HL-60 (cell line): ENCODE measurements around the gene MAST2.

ENCODE experiments used
- DNase-seq, 2 experiments: peaks; one replicate each; pipeline ENCODE4 v3.0.0-alpha.2; 2010 to 2020; ENCODE audit warnings: low read depth in 1 of 2, low spot score in 1 of 2
- H3K27ac ChIP-seq: fragments of 250-450 bp; sonication (Bioruptor Pico); replicated peaks from 2 replicates; pipeline ENCODE4 v1.5.1; 2020; ENCODE audit warnings: mild to moderate bottlenecking, moderate library complexity
- H3K27me3 ChIP-seq: fragments of 250-450 bp; sonication (Bioruptor Pico); 2 replicates; pipeline ENCODE4 v1.5.1; 2021; ENCODE audit warnings: mild to moderate bottlenecking, moderate library complexity; ENCODE audit not compliant: insufficient read depth, poor library complexity, severe bottlenecking
- H3K4me3 ChIP-seq: replicated peaks from 2 replicates; pipeline ENCODE4 v1.5.1; 2011; ENCODE audit warnings: mild to moderate bottlenecking, control low read depth, low read length; ENCODE audit not compliant: insufficient read depth
- GABPA ChIP-seq: IDR thresholded peaks from 2 replicates; pipeline ENCODE4 v1.6.1; 2012; ENCODE audit warnings: low read depth
- POLR2AphosphoS5 ChIP-seq: IDR thresholded peaks from 2 replicates; pipeline ENCODE4 v1.6.1; 2012; ENCODE audit warnings: low read depth
- SPI1 ChIP-seq: IDR thresholded peaks from 2 replicates; pipeline ENCODE4 v1.6.1; 2012; ENCODE audit warnings: low read depth, mild to moderate bottlenecking, borderline replicate concordance
- TF ChIP-seq, protein P1 (sequence below): IDR thresholded peaks from 2 replicates; pipeline ENCODE4 v1.6.1; 2012; ENCODE audit warnings: low read depth; ENCODE audit not compliant: insufficient replicate concordance
- TF ChIP-seq, protein P2 (sequence below): IDR thresholded peaks from one replicate; pipeline ENCODE4 v1.5.1; 2011; ENCODE audit warnings: low read length, control low read depth, inconsistent platforms; ENCODE audit not compliant: insufficient read depth

MAST2 gene

DNA sequence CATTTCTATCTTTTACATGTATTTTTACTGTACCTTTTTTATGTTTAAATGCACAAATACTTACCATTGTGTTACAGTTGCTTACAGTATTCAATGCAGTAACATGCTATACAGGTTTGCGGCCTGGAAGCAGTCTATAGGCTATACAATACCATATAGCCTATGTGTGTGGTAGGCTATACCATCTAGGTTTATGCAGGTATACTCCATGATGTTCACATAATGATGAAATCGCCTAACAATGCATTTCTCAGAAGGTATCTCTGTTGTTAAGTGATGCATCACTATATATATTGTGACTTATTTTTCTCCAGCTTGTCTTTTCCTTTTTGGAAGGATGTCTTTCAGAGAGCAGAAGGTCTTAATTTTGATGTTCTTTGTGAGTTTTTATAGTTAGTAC, 103.5 kb downstream of the MAST2 start:
- Histone ChIP-seq H3K27me3 (no peaks in the 10 kb centered on the region), H3K4me3 (no peak overlapping the region), H3K27ac (no peak overlapping the region)
- TF ChIP-seq, protein P1, sequence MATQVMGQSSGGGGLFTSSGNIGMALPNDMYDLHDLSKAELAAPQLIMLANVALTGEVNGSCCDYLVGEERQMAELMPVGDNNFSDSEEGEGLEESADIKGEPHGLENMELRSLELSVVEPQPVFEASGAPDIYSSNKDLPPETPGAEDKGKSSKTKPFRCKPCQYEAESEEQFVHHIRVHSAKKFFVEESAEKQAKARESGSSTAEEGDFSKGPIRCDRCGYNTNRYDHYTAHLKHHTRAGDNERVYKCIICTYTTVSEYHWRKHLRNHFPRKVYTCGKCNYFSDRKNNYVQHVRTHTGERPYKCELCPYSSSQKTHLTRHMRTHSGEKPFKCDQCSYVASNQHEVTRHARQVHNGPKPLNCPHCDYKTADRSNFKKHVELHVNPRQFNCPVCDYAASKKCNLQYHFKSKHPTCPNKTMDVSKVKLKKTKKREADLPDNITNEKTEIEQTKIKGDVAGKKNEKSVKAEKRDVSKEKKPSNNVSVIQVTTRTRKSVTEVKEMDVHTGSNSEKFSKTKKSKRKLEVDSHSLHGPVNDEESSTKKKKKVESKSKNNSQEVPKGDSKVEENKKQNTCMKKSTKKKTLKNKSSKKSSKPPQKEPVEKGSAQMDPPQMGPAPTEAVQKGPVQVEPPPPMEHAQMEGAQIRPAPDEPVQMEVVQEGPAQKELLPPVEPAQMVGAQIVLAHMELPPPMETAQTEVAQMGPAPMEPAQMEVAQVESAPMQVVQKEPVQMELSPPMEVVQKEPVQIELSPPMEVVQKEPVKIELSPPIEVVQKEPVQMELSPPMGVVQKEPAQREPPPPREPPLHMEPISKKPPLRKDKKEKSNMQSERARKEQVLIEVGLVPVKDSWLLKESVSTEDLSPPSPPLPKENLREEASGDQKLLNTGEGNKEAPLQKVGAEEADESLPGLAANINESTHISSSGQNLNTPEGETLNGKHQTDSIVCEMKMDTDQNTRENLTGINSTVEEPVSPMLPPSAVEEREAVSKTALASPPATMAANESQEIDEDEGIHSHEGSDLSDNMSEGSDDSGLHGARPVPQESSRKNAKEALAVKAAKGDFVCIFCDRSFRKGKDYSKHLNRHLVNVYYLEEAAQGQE, result no peak
- no peak for TF ChIP-seq POLR2AphosphoS5
- no peak for TF ChIP-seq GABPA
- TF ChIP-seq, protein P2, sequence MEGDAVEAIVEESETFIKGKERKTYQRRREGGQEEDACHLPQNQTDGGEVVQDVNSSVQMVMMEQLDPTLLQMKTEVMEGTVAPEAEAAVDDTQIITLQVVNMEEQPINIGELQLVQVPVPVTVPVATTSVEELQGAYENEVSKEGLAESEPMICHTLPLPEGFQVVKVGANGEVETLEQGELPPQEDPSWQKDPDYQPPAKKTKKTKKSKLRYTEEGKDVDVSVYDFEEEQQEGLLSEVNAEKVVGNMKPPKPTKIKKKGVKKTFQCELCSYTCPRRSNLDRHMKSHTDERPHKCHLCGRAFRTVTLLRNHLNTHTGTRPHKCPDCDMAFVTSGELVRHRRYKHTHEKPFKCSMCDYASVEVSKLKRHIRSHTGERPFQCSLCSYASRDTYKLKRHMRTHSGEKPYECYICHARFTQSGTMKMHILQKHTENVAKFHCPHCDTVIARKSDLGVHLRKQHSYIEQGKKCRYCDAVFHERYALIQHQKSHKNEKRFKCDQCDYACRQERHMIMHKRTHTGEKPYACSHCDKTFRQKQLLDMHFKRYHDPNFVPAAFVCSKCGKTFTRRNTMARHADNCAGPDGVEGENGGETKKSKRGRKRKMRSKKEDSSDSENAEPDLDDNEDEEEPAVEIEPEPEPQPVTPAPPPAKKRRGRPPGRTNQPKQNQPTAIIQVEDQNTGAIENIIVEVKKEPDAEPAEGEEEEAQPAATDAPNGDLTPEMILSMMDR, result no peak
- no peak for TF ChIP-seq SPI1
- no peak for DNase-seq

DNA sequence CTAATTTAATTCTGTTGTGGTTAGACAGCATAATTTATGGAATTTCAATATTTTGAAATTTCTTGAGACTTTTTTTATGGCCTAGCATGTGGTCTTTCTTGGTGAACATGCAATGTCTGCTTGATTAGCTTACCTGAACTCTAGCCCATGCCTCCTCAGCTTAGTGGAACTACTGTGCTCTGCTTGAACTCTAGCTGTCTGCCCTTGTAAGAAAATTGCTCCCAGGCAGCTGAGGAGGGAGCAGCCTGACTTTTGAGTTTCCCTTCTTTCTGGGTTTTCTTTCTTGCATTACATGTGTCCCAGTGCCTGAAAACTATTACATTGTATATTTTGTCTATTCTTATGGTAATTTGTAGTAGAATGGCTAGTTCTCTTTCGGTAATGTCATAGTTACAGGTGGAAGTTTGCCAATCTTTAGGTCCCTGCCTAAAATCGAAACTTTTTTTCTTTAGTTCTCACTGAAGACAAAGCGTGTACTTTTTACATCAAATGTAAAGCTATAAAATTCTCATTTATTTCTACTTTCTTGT, 105.3 kb downstream of the MAST2 start:
- Histone ChIP-seq H3K4me3 (no peak overlapping the region), H3K27ac (no peak overlapping the region), H3K27me3 (no peaks in the 10 kb centered on the region)
- TF ChIP-seq GABPA (no peak), POLR2AphosphoS5 (no peak), SPI1 (no peak)
- TF ChIP-seq, protein P2, result no peak
- TF ChIP-seq, protein P1, result no peak
- no peak for DNase-seq

DNA sequence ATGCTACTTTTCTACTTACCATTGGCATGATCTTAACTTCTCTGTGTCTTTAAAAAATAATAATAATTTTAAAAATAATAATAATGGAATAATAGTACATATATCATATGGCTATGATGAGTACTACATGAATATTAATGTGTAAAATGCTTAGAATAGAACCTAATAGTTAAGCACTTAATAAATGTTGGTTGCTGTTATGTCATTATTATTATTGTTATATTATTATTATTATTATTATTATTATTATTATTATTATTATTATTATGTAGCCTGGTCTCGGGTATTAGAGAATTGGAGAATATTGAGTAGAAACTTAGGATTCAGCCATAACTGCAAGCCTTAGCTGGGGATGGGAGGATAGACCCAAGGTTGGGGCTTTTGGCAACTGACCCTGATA, 108.2 kb downstream of the MAST2 start:
- no peak for TF ChIP-seq POLR2AphosphoS5
- no peak for TF ChIP-seq GABPA
- TF ChIP-seq SPI1, result no peak
- TF ChIP-seq, protein P2, result no peak
- TF ChIP-seq, protein P1, result no peak
- DNase-seq, result no peak
- H3K4me3 ChIP-seq, result no peak overlapping the region
- no peak overlapping the region for H3K27ac ChIP-seq
- H3K27me3 ChIP-seq, result no peaks in the 10 kb centered on the region
